HEK293 (cell line): Measurements from ENCODE around the gene OR4F15.
A peak's percentile ranks its signal among the peaks of the same experiment; 100 is the strongest.
"Not testable (repeated sequence)": the region's sequence is repeated elsewhere in the genome, so short reads cannot be mapped to it uniquely, and the experiment has no call there.

Experiments used
- CTCF ChIA-PET: fragments of 350-600 bp; formaldehyde crosslinking; extraction: SDS; loops from one replicate; lab custom pipeline; 2021; ENCODE audit warnings: antibody characterized with exemption; lab: Yijun Ruan, JAX
- POLR2A ChIA-PET: fragments of 300-600 bp; formaldehyde crosslinking; extraction: SDS; loops from one replicate; lab custom pipeline; 2020; ENCODE audit warnings: antibody characterized with exemption, inconsistent platforms; lab: Yijun Ruan, JAX
- H3K27ac ChIP-seq: fragments of 200-500 bp; sonication (Bioruptor generic); 2 replicates; pipeline ENCODE4 v1.5.1; 2014; ENCODE audit warnings: low read depth, low read length, control low read depth, inconsistent platforms; ENCODE audit errors: extremely low read depth
- H3K36me3 ChIP-seq, 2 experiments: fragments of 200-500 bp in 1 of 2; sonication (Bioruptor generic) in 1 of 2; 1 replicate in 1 of 2; 2 replicates in 1 of 2; pipeline ENCODE4 v1.5.1; 2014 to 2017; ENCODE audit warnings: inconsistent platforms in 2 of 2, low read length in 2 of 2; ENCODE audit not compliant: control insufficient read depth in 2 of 2, insufficient read depth in 1 of 2
- H3K4me1 ChIP-seq: fragments of 200-500 bp; sonication (Bioruptor generic); 2 replicates; pipeline ENCODE4 v1.5.1; 2014; ENCODE audit warnings: mild to moderate bottlenecking, low read length, inconsistent platforms; ENCODE audit not compliant: control insufficient read depth, insufficient read depth
- H3K4me3 ChIP-seq: 2 replicates; pipeline ENCODE4 v1.5.1; 2011; ENCODE audit warnings: low read depth, mild to moderate bottlenecking, control low read depth, low read length, moderate library complexity
- H3K9me3 ChIP-seq: fragments of 200-500 bp; sonication (Bioruptor generic); 2 replicates; pipeline ENCODE4 v1.5.1; 2014; ENCODE audit warnings: low read depth, low read length, inconsistent platforms; ENCODE audit not compliant: control insufficient read depth, insufficient read depth
- PRDM1 ChIP-seq: fragments of 450-650 bp; formaldehyde crosslinking; IDR thresholded peaks from 2 replicates; pipeline ENCODE4; 2016; ENCODE audit warnings: missing biosample characterization, missing genetic modification characterization
- SALL2 ChIP-seq: fragments of 450-650 bp; formaldehyde crosslinking; IDR thresholded peaks from 2 replicates; pipeline ENCODE4 v1.5.0; 2017; ENCODE audit warnings: missing biosample characterization, mild to moderate bottlenecking, missing genetic modification characterization, borderline replicate concordance
- SP3 ChIP-seq: fragments of 450-650 bp; formaldehyde crosslinking; IDR thresholded peaks from 2 replicates; pipeline ENCODE4 v1.5.1; 2016; ENCODE audit warnings: missing biosample characterization, missing genetic modification characterization
- TRIM28 ChIP-seq: IDR thresholded peaks from 2 replicates; pipeline ENCODE4 v1.6.1; 2011; ENCODE audit warnings: low read length, control low read depth, borderline replicate concordance
- ZNF10 ChIP-seq: fragments of 450-650 bp; formaldehyde crosslinking; IDR thresholded peaks from 2 replicates; pipeline ENCODE4 v1.5.1; 2017; ENCODE audit warnings: missing biosample characterization, missing genetic modification characterization
- ZNF366 ChIP-seq: fragments of 450-650 bp; formaldehyde crosslinking; conservative IDR thresholded peaks from 2 replicates; pipeline ENCODE4 v1.5.1; 2016; ENCODE audit warnings: missing biosample characterization, missing genetic modification characterization
- ZNF426 ChIP-seq: fragments of 450-650 bp; formaldehyde crosslinking; IDR thresholded peaks from 2 replicates; pipeline ENCODE4 v1.5.1; 2017; ENCODE audit warnings: missing biosample characterization, missing genetic modification characterization, mild to moderate bottlenecking, inconsistent platforms, moderate library complexity
- ZNF596 ChIP-seq: fragments of 450-650 bp; IDR thresholded peaks from 2 replicates; pipeline ENCODE4 v1.5.0; 2018; ENCODE audit warnings: missing biosample characterization, mild to moderate bottlenecking, missing genetic modification characterization, moderate library complexity
- ZNF629 ChIP-seq: fragments of 450-650 bp; formaldehyde crosslinking; IDR thresholded peaks from 2 replicates; pipeline ENCODE4 v1.5.1; 2017; ENCODE audit warnings: missing biosample characterization, missing genetic modification characterization
- TF ChIP-seq, protein P1 (sequence below): fragments of 450-650 bp; formaldehyde crosslinking; IDR thresholded peaks from 2 replicates; pipeline ENCODE4 v1.5.1; 2017; ENCODE audit warnings: missing biosample characterization, missing genetic modification characterization
- TF ChIP-seq, protein P2 (sequence below): fragments of 450-650 bp; formaldehyde crosslinking; IDR thresholded peaks from 2 replicates; pipeline ENCODE4 v1.5.1; 2017; ENCODE audit warnings: missing biosample characterization, missing genetic modification characterization

OR4F15 gene

GRCh38 chr15:101784644-101785043 is 27.4 kb upstream of the OR4F15 start:
- Histone ChIP-seq H3K9me3 (no peaks in the 10 kb centered on the region), H3K4me3 (no peak overlapping the region), H3K36me3 (no peaks in the 10 kb centered on the region), H3K27ac (no peak overlapping the region), H3K4me1 (no peaks in the 10 kb centered on the region)
- POLR2A ChIA-PET, result no interaction called here
- CTCF ChIA-PET, result interaction anchor here (0.7 kb wide), 1 partner anchor 16 kb away, joined by 3 read pairs; no protein-coding TSS in a partner anchor
- TF ChIP-seq ZNF596 (tag by site-specific recombination), result no peak
- TF ChIP-seq ZNF366, result peak; percentile 56; the same call in 1 of the 2 replicates
- peak; percentile 98 for TF ChIP-seq PRDM1 (tag by site-specific recombination)

- H3K9me3 ChIP-seq, H3K4me1 ChIP-seq, H3K36me3 ChIP-seq, POLR2A ChIA-PET, H3K27ac ChIP-seq, CTCF ChIA-PET, H3K4me3 ChIP-seq: not testable (repeated sequence)
Observed at GRCh38 chr15:101786422-101786821, 25.6 kb upstream of the OR4F15 start.

DNA sequence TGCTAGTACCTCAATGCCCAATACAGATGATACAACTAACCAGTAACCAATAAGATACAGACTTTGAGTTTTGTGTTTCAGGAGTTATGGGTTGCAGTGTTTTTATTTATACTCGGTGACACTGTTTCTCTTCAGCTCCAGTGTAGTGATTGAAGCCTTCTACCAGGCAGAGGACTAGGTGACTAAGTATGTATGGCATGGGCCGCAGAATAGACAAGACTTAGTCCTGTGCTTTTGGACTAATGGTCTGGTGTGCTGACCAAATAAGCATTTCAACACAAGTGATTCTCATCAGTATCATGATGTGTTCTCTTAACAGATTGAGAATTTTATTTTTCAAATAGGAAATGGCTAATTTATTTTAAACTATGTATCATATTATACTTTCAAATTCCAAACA is 24.0 kb upstream of the OR4F15 start:
- CTCF ChIA-PET, result interaction anchor here (0.5 to 0.6 kb wide), 2 partner anchors 11 to 108 kb away, joined by 3 to 4 read pairs; no protein-coding TSS in a partner anchor
- H3K27ac ChIP-seq, H3K9me3 ChIP-seq, H3K4me1 ChIP-seq, POLR2A ChIA-PET, H3K36me3 ChIP-seq, H3K4me3 ChIP-seq: not testable (repeated sequence)

- CTCF ChIA-PET, result interaction anchor here (0.6 kb wide), 1 partner anchor 10 kb away, joined by 4 read pairs; no protein-coding TSS in a partner anchor
- H3K9me3 ChIP-seq, POLR2A ChIA-PET, H3K4me3 ChIP-seq, H3K36me3 ChIP-seq, H3K27ac ChIP-seq, H3K4me1 ChIP-seq: not testable (repeated sequence)
Observed at GRCh38 chr15:101788503-101789269, 23.3 kb upstream of the OR4F15 start.

- CTCF ChIA-PET, H3K4me3 ChIP-seq, H3K27ac ChIP-seq, H3K36me3 ChIP-seq, H3K4me1 ChIP-seq, H3K9me3 ChIP-seq, POLR2A ChIA-PET: not testable (repeated sequence)
Observed at GRCh38 chr15:101790748-101791147, 21.3 kb upstream of the OR4F15 start.

DNA sequence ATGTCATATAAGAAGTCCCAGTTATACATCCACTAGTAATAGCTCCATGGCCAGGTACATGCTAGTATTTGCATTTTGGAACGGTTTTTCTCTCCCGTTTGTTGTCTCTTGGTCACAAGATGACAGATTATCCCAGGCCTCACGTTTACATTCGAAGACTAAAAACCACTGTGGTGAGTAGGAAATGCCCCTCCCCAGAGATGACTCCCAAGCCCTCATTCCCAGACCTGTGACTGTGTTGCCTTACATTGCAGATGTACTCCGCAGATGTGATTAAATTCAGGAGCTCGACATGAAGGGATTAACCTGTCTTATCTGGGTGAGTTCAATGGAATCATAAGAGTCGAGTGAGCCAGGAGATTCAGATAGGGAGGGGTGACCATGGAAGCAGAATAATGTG is 18.0 kb upstream of the OR4F15 start:
- H3K9me3 ChIP-seq, POLR2A ChIA-PET, CTCF ChIA-PET: not testable (repeated sequence)

DNA sequence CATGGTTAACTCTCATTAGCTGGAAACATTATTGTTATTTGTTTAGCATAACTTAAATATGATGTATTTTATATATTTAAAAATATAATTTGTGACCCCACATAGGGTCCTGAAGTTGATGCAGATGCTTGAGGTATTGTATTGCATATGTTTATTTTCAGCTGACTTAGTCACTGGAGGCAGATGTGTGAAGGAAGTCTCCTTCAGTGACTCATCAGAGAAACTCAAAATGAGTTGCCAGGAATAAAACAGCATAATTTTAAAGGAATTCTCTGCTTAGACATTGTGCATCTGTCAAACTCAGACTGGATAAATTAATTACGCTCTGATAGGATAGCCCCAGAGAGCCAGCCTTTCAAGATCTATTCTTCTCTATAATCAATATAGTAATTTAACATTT is 16.5 kb upstream of the OR4F15 start:
- Histone ChIP-seq H3K4me1 (no peaks in the 10 kb centered on the region), H3K27ac (no peak overlapping the region), H3K4me3 (no peak overlapping the region), H3K36me3 (no peaks in the 10 kb centered on the region), H3K9me3 (no peaks in the 10 kb centered on the region)
- CTCF ChIA-PET, result no interaction called here
- POLR2A ChIA-PET, result no interaction called here
- no peak for TF ChIP-seq ZNF426
- no peak for TF ChIP-seq ZNF10 (tag by site-specific recombination)
- TF ChIP-seq, protein P1, sequence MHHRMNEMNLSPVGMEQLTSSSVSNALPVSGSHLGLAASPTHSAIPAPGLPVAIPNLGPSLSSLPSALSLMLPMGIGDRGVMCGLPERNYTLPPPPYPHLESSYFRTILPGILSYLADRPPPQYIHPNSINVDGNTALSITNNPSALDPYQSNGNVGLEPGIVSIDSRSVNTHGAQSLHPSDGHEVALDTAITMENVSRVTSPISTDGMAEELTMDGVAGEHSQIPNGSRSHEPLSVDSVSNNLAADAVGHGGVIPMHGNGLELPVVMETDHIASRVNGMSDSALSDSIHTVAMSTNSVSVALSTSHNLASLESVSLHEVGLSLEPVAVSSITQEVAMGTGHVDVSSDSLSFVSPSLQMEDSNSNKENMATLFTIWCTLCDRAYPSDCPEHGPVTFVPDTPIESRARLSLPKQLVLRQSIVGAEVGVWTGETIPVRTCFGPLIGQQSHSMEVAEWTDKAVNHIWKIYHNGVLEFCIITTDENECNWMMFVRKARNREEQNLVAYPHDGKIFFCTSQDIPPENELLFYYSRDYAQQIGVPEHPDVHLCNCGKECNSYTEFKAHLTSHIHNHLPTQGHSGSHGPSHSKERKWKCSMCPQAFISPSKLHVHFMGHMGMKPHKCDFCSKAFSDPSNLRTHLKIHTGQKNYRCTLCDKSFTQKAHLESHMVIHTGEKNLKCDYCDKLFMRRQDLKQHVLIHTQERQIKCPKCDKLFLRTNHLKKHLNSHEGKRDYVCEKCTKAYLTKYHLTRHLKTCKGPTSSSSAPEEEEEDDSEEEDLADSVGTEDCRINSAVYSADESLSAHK (tag by site-specific recombination), result no peak
- TF ChIP-seq SALL2, result no peak
- TF ChIP-seq, protein P2, sequence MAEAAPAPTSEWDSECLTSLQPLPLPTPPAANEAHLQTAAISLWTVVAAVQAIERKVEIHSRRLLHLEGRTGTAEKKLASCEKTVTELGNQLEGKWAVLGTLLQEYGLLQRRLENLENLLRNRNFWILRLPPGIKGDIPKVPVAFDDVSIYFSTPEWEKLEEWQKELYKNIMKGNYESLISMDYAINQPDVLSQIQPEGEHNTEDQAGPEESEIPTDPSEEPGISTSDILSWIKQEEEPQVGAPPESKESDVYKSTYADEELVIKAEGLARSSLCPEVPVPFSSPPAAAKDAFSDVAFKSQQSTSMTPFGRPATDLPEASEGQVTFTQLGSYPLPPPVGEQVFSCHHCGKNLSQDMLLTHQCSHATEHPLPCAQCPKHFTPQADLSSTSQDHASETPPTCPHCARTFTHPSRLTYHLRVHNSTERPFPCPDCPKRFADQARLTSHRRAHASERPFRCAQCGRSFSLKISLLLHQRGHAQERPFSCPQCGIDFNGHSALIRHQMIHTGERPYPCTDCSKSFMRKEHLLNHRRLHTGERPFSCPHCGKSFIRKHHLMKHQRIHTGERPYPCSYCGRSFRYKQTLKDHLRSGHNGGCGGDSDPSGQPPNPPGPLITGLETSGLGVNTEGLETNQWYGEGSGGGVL (tag by site-specific recombination), result no peak
- TF ChIP-seq TRIM28, result no peak
- no peak for TF ChIP-seq SP3 (tag by site-specific recombination)
- no peak for TF ChIP-seq ZNF629 (tag by site-specific recombination)

More for the DNA sequence above, 18.0 kb upstream of the OR4F15 start:
- H3K4me1 ChIP-seq, H3K4me3 ChIP-seq, H3K27ac ChIP-seq, H3K36me3 ChIP-seq: not testable (repeated sequence)
